Vagina (tissue), 2 donors: ENCODE results near the gene ANKRD33. TPM values are rescaled to one million over a fixed set of nuclear protein-coding genes. Genes with fewer than 3 reads are reported as not detected.
A peak's percentile ranks its signal among the peaks of the same experiment; 100 is the strongest.

Experiments used
- DNase-seq, 2 donors: peaks; one replicate each; pipeline ENCODE4 v3.0.0-alpha.2; 2017; ENCODE audit errors: extremely low spot score in 2 of 2
- H3K27ac ChIP-seq: fragments of 200-600 bp; sonication (generic); one replicate; pipeline ENCODE4 v1.5.1; 2019
- H3K27me3 ChIP-seq: fragments of 200-600 bp; sonication (generic); one replicate; pipeline ENCODE4 v1.5.1; 2019
- H3K36me3 ChIP-seq, 2 donors: fragments of 200-600 bp; sonication (generic); one replicate each; pipeline ENCODE4 v1.5.1; 2017 to 2019
- H3K4me1 ChIP-seq: fragments of 200-600 bp; sonication (generic); one replicate; pipeline ENCODE4 v1.5.1; 2019
- H3K4me3 ChIP-seq, 2 donors: fragments of 200-600 bp; sonication (generic); 1 replicate in 1 of 2; 2 replicates in 1 of 2; pipeline ENCODE4 v1.5.1; 2016 to 2019
- H3K9me3 ChIP-seq: fragments of 200-600 bp; sonication (generic); one replicate; pipeline ENCODE4 v1.5.1; 2019
- CTCF ChIP-seq, 3 experiments: fragments of 450-650 bp in 2 of 3; fragments of 200-600 bp in 1 of 3; sonication (generic) in 1 of 3; IDR thresholded peaks; one replicate each; pipeline ENCODE4 v1.5.1; 2017 to 2019; ENCODE audit warnings: antibody characterized with exemption in 3 of 3, mild to moderate bottlenecking in 2 of 3, moderate library complexity in 2 of 3
- POLR2A ChIP-seq, 2 donors: fragments of 450-650 bp; IDR thresholded peaks; one replicate each; pipeline ENCODE4 v1.6.1; 2017; ENCODE audit warnings: antibody characterized with exemption in 2 of 2, mild to moderate bottlenecking in 2 of 2, moderate library complexity in 2 of 2
- POLR2AphosphoS5 ChIP-seq, 2 donors: sonication (generic); formaldehyde crosslinking; IDR thresholded peaks; one replicate each; pipeline ENCODE4 v1.9.0; 2017; ENCODE audit warnings: antibody characterized with exemption in 2 of 2, mild to moderate bottlenecking in 2 of 2, low read depth in 1 of 2; ENCODE audit not compliant: insufficient read depth in 1 of 2
- intact Hi-C: fragments of 100-400 bp; cut with DNase I; formaldehyde crosslinking; loops from one replicate; pipeline ENCODE4 v1.15.1; 2023
- total RNA-seq: library from RNA; depleted of rRNA; stranded (reverse); fragments of >200 nt; gene quantifications from one replicate; pipeline ENCODE4 v1.2.3, GENCODE V29; 2016

Gene ANKRD33
- total RNA-seq, 1 donor from 2014 or later, result not detected

GRCh38 chr12:51926064-51926632, 38.2 kb downstream of the ANKRD33 start:
- TF ChIP-seq POLR2AphosphoS5 (IDR thresholded peaks at IDR 0.05; ENCODE audit: insufficient read depth in 1 of 2, low read depth in 1 of 2) (no peak), POLR2A (IDR thresholded peaks at IDR 0.05) (no peak), CTCF (IDR thresholded peaks at IDR 0.05) (no peak)
- Histone ChIP-seq H3K27ac (no peak overlapping the region), H3K4me1 (peaks cover 25% of the 10 kb centered on the region), H3K4me3 (no peak overlapping the region), H3K27me3 (no peaks in the 10 kb centered on the region), H3K36me3 (no peaks in the 10 kb centered on the region), H3K9me3 (no peaks in the 10 kb centered on the region)
- no peak for DNase-seq
- intact Hi-C loops, result no loop called here

- DNase-seq, result no peak
- intact Hi-C loops, result no loop called here
Measured at GRCh38 chr12:51926718-51927117, 38.8 kb downstream of the ANKRD33 start.

GRCh38 chr12:51932218-51933076, 44.5 kb downstream of the ANKRD33 start:
- TF ChIP-seq CTCF (IDR thresholded peaks at IDR 0.05) (no peak), POLR2AphosphoS5 (IDR thresholded peaks at IDR 0.05; ENCODE audit: insufficient read depth in 1 of 2, low read depth in 1 of 2) (no peak), POLR2A (IDR thresholded peaks at IDR 0.05) (no peak)
- no peak overlapping the region for H3K27ac ChIP-seq
- no peak for DNase-seq
- no peaks in the 10 kb centered on the region for H3K9me3 ChIP-seq
- H3K4me3 ChIP-seq, result no peak overlapping the region
- H3K27me3 ChIP-seq, result no peaks in the 10 kb centered on the region
- H3K4me1 ChIP-seq, result no peaks in the 10 kb centered on the region
- H3K36me3 ChIP-seq, result no peaks in the 10 kb centered on the region
- intact Hi-C loops, result no loop called here

More at GRCh38 chr12:51926718-51927117, 38.8 kb downstream of the ANKRD33 start:
- TF ChIP-seq POLR2A (IDR thresholded peaks at IDR 0.05) (no peak), CTCF (IDR thresholded peaks at IDR 0.05) (peak in 2 of 3 experiments; percentile 38 to 53), POLR2AphosphoS5 (IDR thresholded peaks at IDR 0.05; ENCODE audit: insufficient read depth in 1 of 2, low read depth in 1 of 2) (peak in 1 of 2 donors; percentile 12)
- Histone ChIP-seq H3K4me1 (peaks cover 25% of the 10 kb centered on the region), H3K9me3 (no peaks in the 10 kb centered on the region), H3K36me3 (no peaks in the 10 kb centered on the region), H3K27ac (no peak overlapping the region), H3K27me3 (no peaks in the 10 kb centered on the region), H3K4me3 (no peak overlapping the region)

GRCh38 chr12:51934080-51934479, 46.2 kb downstream of the ANKRD33 start:
- Histone ChIP-seq H3K36me3 (no peaks in the 10 kb centered on the region), H3K27ac (no peak overlapping the region), H3K4me3 (no peak overlapping the region), H3K4me1 (no peaks in the 10 kb centered on the region), H3K9me3 (no peaks in the 10 kb centered on the region), H3K27me3 (no peaks in the 10 kb centered on the region)
- DNase-seq, result no peak
- intact Hi-C loops, result no loop called here
- TF ChIP-seq POLR2AphosphoS5 (IDR thresholded peaks at IDR 0.05; ENCODE audit: insufficient read depth in 1 of 2, low read depth in 1 of 2) (no peak), POLR2A (IDR thresholded peaks at IDR 0.05) (no peak), CTCF (IDR thresholded peaks at IDR 0.05) (no peak)

- Histone ChIP-seq H3K4me1 (peaks cover 20% of the 10 kb centered on the region), H3K27ac (no peak overlapping the region), H3K27me3 (no peaks in the 10 kb centered on the region), H3K9me3 (no peaks in the 10 kb centered on the region), H3K36me3 (no peaks in the 10 kb centered on the region), H3K4me3 (no peak overlapping the region)
- intact Hi-C loops, result no loop called here
- DNase-seq, result no peak
- TF ChIP-seq POLR2AphosphoS5 (IDR thresholded peaks at IDR 0.05; ENCODE audit: insufficient read depth in 1 of 2, low read depth in 1 of 2), result no peak
- no peak for TF ChIP-seq CTCF (IDR thresholded peaks at IDR 0.05)
- no peak for TF ChIP-seq POLR2A (IDR thresholded peaks at IDR 0.05)
Measured at GRCh38 chr12:51937926-51938325, 50.0 kb downstream of the ANKRD33 start.
